OCI-LY3 (cell line): Measurements from ENCODE around the gene ITPKB.

Experiments
- H2AFZ ChIP-seq: fragments of 200-600, 300-600 bp; shearing (Covaris generic); 2 replicates; pipeline ENCODE4 v1.6.0; 2014; ENCODE audit warnings: antibody characterized with exemption, low read depth, low read length
- H3K27ac ChIP-seq: fragments of 200-600, 300-600 bp; sonication (generic); 2 replicates; pipeline ENCODE4 v1.5.1; 2014; ENCODE audit warnings: mild to moderate bottlenecking, low read length, moderate library complexity, mixed read lengths
- H3K27me3 ChIP-seq: fragments of 200-600, 300-600 bp; sonication (generic); 2 replicates; pipeline ENCODE4 v1.6.1; 2014; ENCODE audit warnings: low read depth, low read length, mixed read lengths
- H3K36me3 ChIP-seq: fragments of 200-600, 300-600 bp; sonication (generic); replicated peaks from 2 replicates; pipeline ENCODE3; 2014; ENCODE audit warnings: low read depth, low read length, mixed read lengths
- H3K4me1 ChIP-seq: fragments of 300-600, 200-600 bp; sonication (generic); 2 replicates; pipeline ENCODE4 v1.6.1; 2014; ENCODE audit warnings: low read length, mixed read lengths
- H3K4me2 ChIP-seq: fragments of 200-600, 300-600 bp; sonication (generic); 2 replicates; pipeline ENCODE4 v1.6.1; 2014; ENCODE audit warnings: low read length, mixed read lengths
- H3K4me3 ChIP-seq: fragments of 300-600, 200-600 bp; sonication (generic); 2 replicates; pipeline ENCODE4 v1.5.1; 2014; ENCODE audit warnings: antibody characterized with exemption, mild to moderate bottlenecking, low read length, moderate library complexity
- H3K79me2 ChIP-seq: fragments of 300-600, 200-600 bp; shearing (Covaris generic); 2 replicates; pipeline ENCODE4 v1.6.1; 2014; ENCODE audit warnings: mild to moderate bottlenecking, low read length, mixed read lengths
- H3K9ac ChIP-seq: fragments of 300-600, 200-600 bp; shearing (Covaris generic); 2 replicates; pipeline ENCODE4 v1.6.0; 2014; ENCODE audit warnings: mild to moderate bottlenecking, low read length, moderate library complexity
- H3K9me3 ChIP-seq: fragments of 200-600, 300-600 bp; shearing (Covaris generic); 2 replicates; pipeline ENCODE4 v1.6.1; 2014; ENCODE audit warnings: low read length, mixed read lengths; ENCODE audit not compliant: insufficient read depth
- H4K20me1 ChIP-seq: fragments of 200-600, 300-600 bp; sonication (generic); 2 replicates; pipeline ENCODE4 v1.6.1; 2016; ENCODE audit warnings: low read length, mixed read lengths; ENCODE audit not compliant: insufficient read depth
- EZH2phosphoT487 ChIP-seq: fragments of 200-600 bp; shearing (Covaris generic); IDR thresholded peaks from 2 replicates; pipeline ENCODE4 v1.6.1; 2018; ENCODE audit warnings: antibody characterized with exemption, mixed run types, low read depth
- TF ChIP-seq, protein P1 (sequence below): fragments of 200-600, 300-600 bp; sonication (generic); IDR thresholded peaks from 2 replicates; pipeline ENCODE4 v1.5.1; 2014; ENCODE audit warnings: antibody characterized with exemption, low read length, low read depth

The ITPKB gene

DNA sequence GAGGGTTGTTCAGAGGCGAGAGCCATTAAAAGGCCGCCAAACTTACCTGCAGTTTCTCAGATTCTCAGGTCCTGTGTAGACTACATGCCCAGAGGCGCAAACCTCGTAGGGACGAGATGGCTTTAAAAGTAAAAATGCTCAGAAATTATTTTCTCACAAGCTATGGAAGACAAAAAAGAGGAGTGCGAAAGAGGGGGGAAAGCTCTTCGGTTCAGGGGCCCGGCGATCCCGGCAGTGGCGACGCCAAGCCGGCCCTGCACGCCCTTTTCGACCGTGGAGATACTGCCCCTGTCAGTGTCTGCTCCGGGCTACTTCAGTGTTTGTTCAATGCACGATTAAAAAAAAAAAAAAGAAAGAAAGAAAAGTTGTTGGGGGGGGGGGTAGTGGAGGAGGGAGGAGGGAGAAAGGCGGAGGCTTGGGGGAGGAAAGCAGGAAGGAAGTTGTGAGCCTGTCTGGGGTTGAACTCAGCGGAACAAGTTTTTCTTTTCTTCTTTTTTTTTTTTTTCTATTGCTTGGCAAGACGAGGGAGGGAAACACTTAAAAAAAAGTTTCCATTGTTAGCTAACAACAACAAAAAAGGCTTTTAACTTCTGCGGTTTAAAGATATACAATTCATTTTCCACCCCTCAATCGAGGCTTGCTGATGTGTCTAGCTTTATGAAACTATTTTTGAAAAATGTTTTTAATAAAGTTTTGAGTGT is at the start of gene ITPKB:
Gene ITPKB, minus strand, starts transcription at position 288 of the 701 bp plus-strand sequence. CDS start 1,824 bp downstream, outside the sequence.
- H3K4me3 ChIP-seq, result peak within 1 kb of the TSS; percentile 79
- H3K9me3 ChIP-seq, result peaks cover 4% of the 10 kb centered on the region; the same call in 1 of the 2 replicates
- no peaks in the 10 kb centered on the region for H4K20me1 ChIP-seq
- H3K9ac ChIP-seq, result peak within 1 kb of the TSS; percentile 82
- peak within 1 kb of the TSS; percentile 95 for H2AFZ ChIP-seq
- peak within 1 kb of the TSS; percentile 36 for H3K27ac ChIP-seq
- H3K4me2 ChIP-seq, result peak within 1 kb of the TSS; percentile 91
- TF ChIP-seq EZH2phosphoT487, result no peak
- TF ChIP-seq, protein P1, sequence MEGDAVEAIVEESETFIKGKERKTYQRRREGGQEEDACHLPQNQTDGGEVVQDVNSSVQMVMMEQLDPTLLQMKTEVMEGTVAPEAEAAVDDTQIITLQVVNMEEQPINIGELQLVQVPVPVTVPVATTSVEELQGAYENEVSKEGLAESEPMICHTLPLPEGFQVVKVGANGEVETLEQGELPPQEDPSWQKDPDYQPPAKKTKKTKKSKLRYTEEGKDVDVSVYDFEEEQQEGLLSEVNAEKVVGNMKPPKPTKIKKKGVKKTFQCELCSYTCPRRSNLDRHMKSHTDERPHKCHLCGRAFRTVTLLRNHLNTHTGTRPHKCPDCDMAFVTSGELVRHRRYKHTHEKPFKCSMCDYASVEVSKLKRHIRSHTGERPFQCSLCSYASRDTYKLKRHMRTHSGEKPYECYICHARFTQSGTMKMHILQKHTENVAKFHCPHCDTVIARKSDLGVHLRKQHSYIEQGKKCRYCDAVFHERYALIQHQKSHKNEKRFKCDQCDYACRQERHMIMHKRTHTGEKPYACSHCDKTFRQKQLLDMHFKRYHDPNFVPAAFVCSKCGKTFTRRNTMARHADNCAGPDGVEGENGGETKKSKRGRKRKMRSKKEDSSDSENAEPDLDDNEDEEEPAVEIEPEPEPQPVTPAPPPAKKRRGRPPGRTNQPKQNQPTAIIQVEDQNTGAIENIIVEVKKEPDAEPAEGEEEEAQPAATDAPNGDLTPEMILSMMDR, result no peak
- H3K79me2 ChIP-seq, result no peaks in the 10 kb centered on the region; the same call in 1 of the 2 replicates
- peaks cover 22% of the 10 kb centered on the region for H3K36me3 ChIP-seq
- 0 out of 2 replicates have a peak, but pooled peaks cover 3% of the 10 kb centered on the region for H3K27me3 ChIP-seq
- H3K4me1 ChIP-seq, result peaks cover 8% of the 10 kb centered on the region

DNA sequence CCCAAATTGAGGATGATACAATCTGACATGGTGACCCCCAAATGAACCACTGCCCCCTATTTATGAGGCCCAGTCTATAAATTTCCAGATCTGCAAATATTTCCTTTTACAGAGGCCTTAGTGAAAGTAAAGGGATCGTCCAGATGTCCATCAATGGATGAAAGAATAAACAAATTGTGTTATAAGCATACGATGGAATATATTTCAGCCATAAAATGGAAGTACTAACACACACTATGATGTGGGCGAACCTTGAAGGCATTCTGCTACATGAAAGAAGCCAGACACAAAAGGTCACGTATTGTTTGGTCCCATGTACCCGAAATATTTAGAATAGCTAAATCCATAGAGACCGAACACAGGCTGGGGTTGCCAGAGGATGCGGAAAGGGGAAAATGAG is 48.6 kb upstream of the ITPKB start:
- Histone ChIP-seq H2AFZ (no peak overlapping the region), H3K79me2 (no peaks in the 10 kb centered on the region), H3K27me3 (peaks cover 38% of the 10 kb centered on the region), H3K36me3 (no peaks in the 10 kb centered on the region), H3K9ac (no peak overlapping the region), H3K4me1 (peaks cover 22% of the 10 kb centered on the region), H3K9me3 (no peaks in the 10 kb centered on the region), H3K4me3 (no peak overlapping the region), H4K20me1 (no peaks in the 10 kb centered on the region), H3K4me2 (no peak overlapping the region), H3K27ac (no peak overlapping the region)
- TF ChIP-seq, protein P1, result no peak

DNA sequence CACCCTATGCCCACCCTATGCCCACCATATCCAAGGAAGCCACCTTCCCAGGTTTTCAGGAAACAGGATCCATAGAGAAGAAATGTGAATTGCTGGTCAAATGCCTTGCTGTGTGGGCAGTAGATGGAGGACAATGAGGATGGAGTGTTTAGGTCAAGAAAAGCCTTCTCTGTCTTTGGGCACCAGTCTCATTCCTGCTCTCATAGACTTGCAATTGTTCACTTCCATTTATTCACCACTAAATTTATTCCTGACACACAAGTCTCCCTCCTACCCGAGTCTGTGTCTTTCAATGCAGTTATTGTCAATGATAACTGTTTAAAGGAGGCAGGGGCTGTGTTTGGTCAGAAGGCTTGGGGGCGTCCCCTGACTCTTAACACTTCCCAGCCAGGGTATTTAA is 48.0 kb upstream of the ITPKB start:
- TF ChIP-seq, protein P1, result no peak
- TF ChIP-seq EZH2phosphoT487, result no peak
- no peak overlapping the region for H3K4me2 ChIP-seq

DNA sequence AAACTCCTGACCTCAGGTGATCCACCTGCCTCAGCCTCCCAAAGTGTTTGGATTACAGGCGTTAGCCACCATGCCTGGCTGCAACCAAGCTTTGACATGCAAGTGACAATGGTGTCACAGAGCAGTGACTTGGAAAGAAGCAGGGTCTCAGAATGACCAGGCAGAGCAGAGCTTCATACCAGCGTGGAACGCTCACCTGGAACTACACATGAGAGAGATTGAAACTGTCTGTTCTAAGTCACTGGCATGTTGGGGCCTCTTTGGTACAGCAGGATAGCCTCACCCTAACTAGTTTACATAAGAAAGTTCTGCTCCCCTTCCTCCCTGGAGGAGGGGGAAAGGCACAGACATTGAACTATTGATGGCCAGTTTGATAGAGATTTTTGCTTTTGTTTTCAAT is 47.5 kb upstream of the ITPKB start:
- Histone ChIP-seq H3K4me3 (no peak overlapping the region), H3K4me1 (peaks cover 22% of the 10 kb centered on the region), H3K9ac (no peak overlapping the region), H2AFZ (no peak overlapping the region), H3K79me2 (no peaks in the 10 kb centered on the region), H3K36me3 (no peaks in the 10 kb centered on the region), H4K20me1 (no peaks in the 10 kb centered on the region), H3K4me2 (no peak overlapping the region), H3K27me3 (peaks cover 34% of the 10 kb centered on the region), H3K9me3 (no peaks in the 10 kb centered on the region), H3K27ac (no peak overlapping the region)
- TF ChIP-seq, protein P1, result no peak
- TF ChIP-seq EZH2phosphoT487, result no peak

More for the DNA sequence above, 48.0 kb upstream of the ITPKB start:
- peaks cover 34% of the 10 kb centered on the region for H3K27me3 ChIP-seq
- H3K9ac ChIP-seq, result no peak overlapping the region
- no peak overlapping the region for H2AFZ ChIP-seq
- H3K79me2 ChIP-seq, result no peaks in the 10 kb centered on the region
- H3K36me3 ChIP-seq, result no peaks in the 10 kb centered on the region
- H3K27ac ChIP-seq, result no peak overlapping the region
- no peaks in the 10 kb centered on the region for H4K20me1 ChIP-seq
- H3K4me3 ChIP-seq, result no peak overlapping the region
- H3K4me1 ChIP-seq, result peaks cover 22% of the 10 kb centered on the region
- H3K9me3 ChIP-seq, result no peaks in the 10 kb centered on the region
